SIG-M5 treated with dmso at 0.1 percent for 504 hours (cell line): ENCODE measurements around the gene FAM227A.

Experiments
- DNase-seq: peaks from one replicate; lab custom pipeline; 2025; ENCODE audit not compliant: unreplicated experiment; lab: John Stamatoyannopoulos, UW

Gene FAM227A

GRCh38 chr22:38554281-38554680 is 101.9 kb downstream of the FAM227A start:
- no peak for DNase-seq

GRCh38 chr22:38549101-38549894 is 106.9 kb downstream of the FAM227A start:
- DNase-seq: peak; percentile 74

- no peak for DNase-seq
Measured at GRCh38 chr22:38540701-38541100, 115.5 kb downstream of the FAM227A start.

- DNase-seq: peak; percentile 82
Measured at GRCh38 chr22:38531251-38531938, 124.8 kb downstream of the FAM227A start.
